GM12878 (cell line): Measurements from ENCODE around the gene CD300E. TPM values are rescaled to one million over a fixed set of nuclear protein-coding genes. Genes with fewer than 3 reads are reported as not detected.

Source experiments
- ATAC-seq: fragments of 200-7000 bp; cut with Tn5 transposase; 3 replicates; pipeline ENCODE4 v1.9.1; 2020; ENCODE audit warnings: mild to moderate bottlenecking, moderate library complexity
- BruUV-seq: library from RNA; stranded (reverse); fragments of 400-500 nt; replicated peaks from 2 replicates; lab custom pipeline; 2021; lab: Mats Ljungman, UMichigan
- CTCF ChIA-PET: fragments of 300-600 bp; sonication (Branson Sonifier 250); formaldehyde crosslinking; extraction: SDS; loops from one replicate; lab custom pipeline; 2021; ENCODE audit warnings: inconsistent platforms; lab: Yijun Ruan, JAX
- POLR2A ChIA-PET: fragments of 350-600 bp; formaldehyde crosslinking; extraction: SDS; loops from one replicate; lab custom pipeline; 2021; ENCODE audit warnings: inconsistent platforms; lab: Charles Lee
- RAD21 ChIA-PET: fragments of 300-600 bp; sonication (Branson Sonifier 250); formaldehyde crosslinking; loops from one replicate; lab custom pipeline; 2023; ENCODE audit warnings: antibody characterized with exemption; ENCODE audit not compliant: unreplicated experiment; lab: Charles Lee
- SMC1A ChIA-PET: fragments of 300-600 bp; sonication (Branson Sonifier 250); formaldehyde crosslinking; loops from one replicate; lab custom pipeline; 2023; ENCODE audit not compliant: unreplicated experiment, uncharacterized antibody; lab: Charles Lee
- DNase-seq: peaks from one replicate; pipeline ENCODE4 v3.0.0-alpha.2; 2011; ENCODE audit warnings: low read depth, low spot score
- FAIRE-seq: peaks from 3 replicates; lab custom pipeline; 2011; peaks lifted over from hg19 to GRCh38; lab: Jason Lieb, UNC
- H2AFZ ChIP-seq: 2 replicates; pipeline ENCODE4 v1.6.0; 2011; ENCODE audit warnings: low read depth, low read length, control low read depth; ENCODE audit not compliant: control insufficient read depth
- H3K27ac ChIP-seq: 2 replicates; pipeline ENCODE4 v1.5.1; 2011; ENCODE audit warnings: control low read depth; ENCODE audit not compliant: control insufficient read depth, insufficient read depth
- H3K27me3 ChIP-seq, 2 experiments: replicated peaks in 1 of 2; 2 replicates each; pipeline versions ENCODE4 v1.6.0 to v1.6.1; 2011; ENCODE audit warnings: low read length in 1 of 2; ENCODE audit not compliant: control insufficient read depth in 2 of 2, insufficient read depth in 2 of 2
- H3K36me3 ChIP-seq, 2 experiments: 2 replicates each; pipeline ENCODE4 v1.5.1; 2011; ENCODE audit warnings: low read length in 1 of 2; ENCODE audit not compliant: control insufficient read depth in 2 of 2, insufficient read depth in 2 of 2
- H3K4me1 ChIP-seq: 2 replicates; pipeline ENCODE4 v1.6.1; 2011; ENCODE audit warnings: mild to moderate bottlenecking, low read length, moderate library complexity, mixed read lengths; ENCODE audit not compliant: control insufficient read depth, insufficient read depth
- H3K4me2 ChIP-seq: 2 replicates; pipeline ENCODE4 v1.6.0; 2011; ENCODE audit warnings: control low read depth; ENCODE audit not compliant: control insufficient read depth, insufficient read depth
- H3K4me3 ChIP-seq: fragments of 200-600 bp; sonication (generic); 2 replicates; pipeline ENCODE4 v1.5.1; 2016
- H3K79me2 ChIP-seq: 2 replicates; pipeline ENCODE4 v1.6.0; 2011; ENCODE audit warnings: low read length; ENCODE audit not compliant: control insufficient read depth, insufficient read depth
- H3K9ac ChIP-seq: 2 replicates; pipeline ENCODE4 v1.8.0; 2011; ENCODE audit warnings: low read length, control low read depth, mixed read lengths; ENCODE audit not compliant: control insufficient read depth, insufficient read depth
- H3K9me3 ChIP-seq: replicated peaks from 3 replicates; pipeline ENCODE4 v1.5.1; 2011; ENCODE audit warnings: mild to moderate bottlenecking, low read length; ENCODE audit not compliant: control insufficient read depth, insufficient read depth
- H4K20me1 ChIP-seq: 2 replicates; pipeline ENCODE4 v1.6.0; 2011; ENCODE audit not compliant: control insufficient read depth, insufficient read depth
- CHD2 ChIP-seq: IDR thresholded peaks from 2 replicates; pipeline ENCODE4 v1.6.1; 2011; ENCODE audit warnings: low read depth, low read length, improper control_type of control experiment, borderline replicate concordance
- ESRRA ChIP-seq: IDR thresholded peaks from 2 replicates; pipeline ENCODE4 v1.6.1; 2012; ENCODE audit warnings: mild to moderate bottlenecking, low read length, improper control_type of control experiment
- HCFC1 ChIP-seq: fragments of 150-350 bp; IDR thresholded peaks from 2 replicates; pipeline ENCODE4 v1.6.1; 2014; ENCODE audit warnings: low read length
- LARP7 ChIP-seq: fragments of 450-650 bp; IDR thresholded peaks from 2 replicates; pipeline ENCODE4 v1.6.1; 2017; ENCODE audit warnings: mild to moderate bottlenecking
- MYB ChIP-seq: fragments of 150-350 bp; IDR thresholded peaks from 2 replicates; pipeline ENCODE4 v1.6.1; 2014; ENCODE audit warnings: mild to moderate bottlenecking, low read depth, low read length, borderline replicate concordance
- NFYA ChIP-seq: IDR thresholded peaks from 2 replicates; pipeline ENCODE4 v1.6.1; 2011; ENCODE audit warnings: low read depth, mild to moderate bottlenecking, low read length, improper control_type of control experiment, borderline replicate concordance
- POLR2AphosphoS5 ChIP-seq: IDR thresholded peaks from 2 replicates; pipeline ENCODE4 v1.6.1; 2011; ENCODE audit warnings: mild to moderate bottlenecking, low read length, inconsistent platforms
- YY1 ChIP-seq: IDR thresholded peaks from 2 replicates; pipeline ENCODE4 v1.6.1; 2011; ENCODE audit warnings: low read depth, mild to moderate bottlenecking, low read length
- WGBS: methylation state at CpG from one replicate; pipeline ENCODE4 v1.1.6; 2016; ENCODE audit warnings: low lambda C conversion rate; ENCODE audit not compliant: insufficient replicate concordance, insufficient coverage; ENCODE audit errors: missing lambda C conversion rate; 5-methylcytosine and 5-hydroxymethylcytosine counted together
- in situ Hi-C: fragments of 300-500 bp; cut with MboI; formaldehyde crosslinking; loops from 9 replicates; pipeline ENCODE4 v1.14.3; 2018; ENCODE audit warnings: mixed read lengths
- intact Hi-C: fragments of 100-400 bp; cut with micrococcal nuclease; formaldehyde crosslinking; loops from one replicate; pipeline ENCODE4 v1.14.2; 2022; ENCODE audit not compliant: unreplicated experiment
- polyA plus RNA-seq, 11 experiments: library from polyadenylated mRNA; depleted of rRNA in 4 of 11; unstranded in 6 of 11; stranded (reverse) in 5 of 11; fragments of >200 nt; fragmentation: Nextera tagmentation in 4 of 11; fragmentation: Illumina TruSeq in 1 of 11; extraction: Ambion mirVana in 4 of 11; extraction: Trizol in 1 of 11; gene quantifications; 1 replicate in 1 of 11; 2 replicates in 10 of 11; pipeline versions ENCODE4 v1.2.1 to v1.2.3, GENCODE V29; 2011 to 2016; ENCODE audit warnings: inconsistent platforms in 2 of 11, missing spikeins in 2 of 11, low read depth in 1 of 11
- total RNA-seq, 4 experiments: library from RNA; depleted of rRNA in 3 of 4; stranded (reverse); fragments of >200 nt in 3 of 4; fragmentation: Illumina TruSeq in 1 of 4; extraction: Trizol in 1 of 4; gene quantifications; 2 replicates each; pipeline versions ENCODE4 v1.2.1 to v1.2.3, GENCODE V29; 2013 to 2021
- TF ChIP-seq, protein P1 (sequence below): IDR thresholded peaks from 2 replicates; pipeline ENCODE4 v1.6.1; 2012; ENCODE audit warnings: mild to moderate bottlenecking, low read depth, low read length
- TF ChIP-seq, protein P2 (sequence below): IDR thresholded peaks from 2 replicates; pipeline ENCODE4 v1.6.1; 2011; ENCODE audit warnings: borderline replicate concordance, low read depth, mild to moderate bottlenecking, moderate library complexity, mixed read lengths, low read length; ENCODE audit not compliant: insufficient read depth; ENCODE audit errors: extremely low read length
- TF ChIP-seq, protein P3 (sequence below): IDR thresholded peaks from 2 replicates; pipeline ENCODE4 v1.6.1; 2012; ENCODE audit warnings: low read depth, low read length, improper control_type of control experiment

The CD300E gene
- total and polyA plus RNA-seq, 10 of the 15 experiments (the other 5 are each of a cell fraction or from before 2014, with no cell fraction given), result not detected

DNA sequence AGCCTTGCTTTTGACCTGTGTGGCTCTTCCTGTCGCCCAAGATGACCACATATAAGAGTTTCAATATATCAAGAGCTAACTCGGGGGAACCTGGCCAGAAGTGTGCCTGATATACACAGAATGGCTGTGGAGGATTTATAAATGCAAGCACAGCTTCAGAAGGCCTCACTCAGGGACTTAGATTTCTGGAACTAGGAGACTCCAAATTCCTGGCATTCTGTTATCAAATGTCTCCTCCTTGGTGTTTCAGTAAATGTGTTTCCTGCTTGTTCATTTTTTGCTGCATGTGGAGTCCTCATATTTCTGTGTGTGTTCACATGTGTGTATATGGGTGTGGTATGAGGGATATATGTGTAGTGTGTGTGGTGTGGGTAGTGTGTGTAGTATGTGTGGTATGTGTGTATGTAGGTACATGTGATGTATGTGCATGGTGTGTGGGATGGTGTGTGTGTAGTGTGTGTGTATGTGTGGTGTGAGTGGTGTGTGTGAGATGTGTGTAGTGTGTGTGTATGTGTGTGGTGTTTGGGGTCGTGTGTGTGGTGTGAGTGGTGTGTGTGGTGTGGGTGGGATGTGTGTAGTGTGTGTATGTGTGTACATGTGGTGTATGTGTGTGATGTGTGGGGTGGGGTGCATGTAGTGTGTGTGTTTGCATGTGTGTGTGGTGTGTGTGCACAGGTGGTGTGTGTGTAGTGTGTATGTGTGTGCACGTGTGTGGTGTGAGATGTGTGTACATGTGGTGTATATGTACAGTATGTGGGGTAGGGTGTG is 55.2 kb downstream of the CD300E start:
- no peaks in the 10 kb centered on the region for H3K79me2 ChIP-seq
- no peak overlapping the region for H3K27ac ChIP-seq
- POLR2A ChIA-PET, result no interaction called here
- 18% methylated on average over 4 of the region's 4 CpGs for WGBS
- no TSS peak for BruUV-seq
- ATAC-seq, result no peak
- H3K9ac ChIP-seq, result no peak overlapping the region
- no peaks in the 10 kb centered on the region for H3K36me3 ChIP-seq
- no peak overlapping the region for H3K4me3 ChIP-seq
- no peak for TF ChIP-seq POLR2AphosphoS5
- no peak for TF ChIP-seq HCFC1
- TF ChIP-seq LARP7, result no peak
- TF ChIP-seq NFYA, result no peak
- no peak for TF ChIP-seq ESRRA
- no peak for TF ChIP-seq CHD2
- TF ChIP-seq, protein P1, sequence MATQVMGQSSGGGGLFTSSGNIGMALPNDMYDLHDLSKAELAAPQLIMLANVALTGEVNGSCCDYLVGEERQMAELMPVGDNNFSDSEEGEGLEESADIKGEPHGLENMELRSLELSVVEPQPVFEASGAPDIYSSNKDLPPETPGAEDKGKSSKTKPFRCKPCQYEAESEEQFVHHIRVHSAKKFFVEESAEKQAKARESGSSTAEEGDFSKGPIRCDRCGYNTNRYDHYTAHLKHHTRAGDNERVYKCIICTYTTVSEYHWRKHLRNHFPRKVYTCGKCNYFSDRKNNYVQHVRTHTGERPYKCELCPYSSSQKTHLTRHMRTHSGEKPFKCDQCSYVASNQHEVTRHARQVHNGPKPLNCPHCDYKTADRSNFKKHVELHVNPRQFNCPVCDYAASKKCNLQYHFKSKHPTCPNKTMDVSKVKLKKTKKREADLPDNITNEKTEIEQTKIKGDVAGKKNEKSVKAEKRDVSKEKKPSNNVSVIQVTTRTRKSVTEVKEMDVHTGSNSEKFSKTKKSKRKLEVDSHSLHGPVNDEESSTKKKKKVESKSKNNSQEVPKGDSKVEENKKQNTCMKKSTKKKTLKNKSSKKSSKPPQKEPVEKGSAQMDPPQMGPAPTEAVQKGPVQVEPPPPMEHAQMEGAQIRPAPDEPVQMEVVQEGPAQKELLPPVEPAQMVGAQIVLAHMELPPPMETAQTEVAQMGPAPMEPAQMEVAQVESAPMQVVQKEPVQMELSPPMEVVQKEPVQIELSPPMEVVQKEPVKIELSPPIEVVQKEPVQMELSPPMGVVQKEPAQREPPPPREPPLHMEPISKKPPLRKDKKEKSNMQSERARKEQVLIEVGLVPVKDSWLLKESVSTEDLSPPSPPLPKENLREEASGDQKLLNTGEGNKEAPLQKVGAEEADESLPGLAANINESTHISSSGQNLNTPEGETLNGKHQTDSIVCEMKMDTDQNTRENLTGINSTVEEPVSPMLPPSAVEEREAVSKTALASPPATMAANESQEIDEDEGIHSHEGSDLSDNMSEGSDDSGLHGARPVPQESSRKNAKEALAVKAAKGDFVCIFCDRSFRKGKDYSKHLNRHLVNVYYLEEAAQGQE, result no peak
- TF ChIP-seq, protein P2, sequence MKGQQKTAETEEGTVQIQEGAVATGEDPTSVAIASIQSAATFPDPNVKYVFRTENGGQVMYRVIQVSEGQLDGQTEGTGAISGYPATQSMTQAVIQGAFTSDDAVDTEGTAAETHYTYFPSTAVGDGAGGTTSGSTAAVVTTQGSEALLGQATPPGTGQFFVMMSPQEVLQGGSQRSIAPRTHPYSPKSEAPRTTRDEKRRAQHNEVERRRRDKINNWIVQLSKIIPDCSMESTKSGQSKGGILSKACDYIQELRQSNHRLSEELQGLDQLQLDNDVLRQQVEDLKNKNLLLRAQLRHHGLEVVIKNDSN, result no peak
- TF ChIP-seq, protein P3, sequence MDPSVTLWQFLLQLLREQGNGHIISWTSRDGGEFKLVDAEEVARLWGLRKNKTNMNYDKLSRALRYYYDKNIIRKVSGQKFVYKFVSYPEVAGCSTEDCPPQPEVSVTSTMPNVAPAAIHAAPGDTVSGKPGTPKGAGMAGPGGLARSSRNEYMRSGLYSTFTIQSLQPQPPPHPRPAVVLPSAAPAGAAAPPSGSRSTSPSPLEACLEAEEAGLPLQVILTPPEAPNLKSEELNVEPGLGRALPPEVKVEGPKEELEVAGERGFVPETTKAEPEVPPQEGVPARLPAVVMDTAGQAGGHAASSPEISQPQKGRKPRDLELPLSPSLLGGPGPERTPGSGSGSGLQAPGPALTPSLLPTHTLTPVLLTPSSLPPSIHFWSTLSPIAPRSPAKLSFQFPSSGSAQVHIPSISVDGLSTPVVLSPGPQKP, result no peak
- no peak for TF ChIP-seq YY1
- TF ChIP-seq MYB, result no peak
- H3K4me2 ChIP-seq, result no peak overlapping the region
- in situ Hi-C loops (no loop called here), intact Hi-C loops (loop anchor here (5.0 kb wide), 1 partner anchor 79 kb away; no protein-coding TSS in a partner anchor)
- DNase-seq, result no peak
- CTCF ChIA-PET, result interaction anchor here (2.3 to 3.8 kb wide), 3 partner anchors 32 to 169 kb away, joined by 10 to 34 read pairs (median 28); partner anchors contain the start of gene RAB37
- no peaks in the 10 kb centered on the region for H4K20me1 ChIP-seq
- H3K4me1 ChIP-seq, result no peaks in the 10 kb centered on the region
- H2AFZ ChIP-seq, result no peak overlapping the region
- no peaks in the 10 kb centered on the region for H3K9me3 ChIP-seq
- H3K27me3 ChIP-seq, result peaks cover 0 to 3% of the 10 kb centered on the region in 2 experiments; a peak in 1 of 4 replicates
- SMC1A ChIA-PET, result interaction anchor here (1.5 to 2.4 kb wide), 2 partner anchors 67 to 169 kb away, joined by 3 to 11 read pairs; partner anchors contain the start of gene RAB37
- RAD21 ChIA-PET, result interaction anchor here (2.8 kb wide), 1 partner anchor 89 kb away, joined by 17 read pairs; no protein-coding TSS in a partner anchor
- FAIRE-seq, result peak; percentile 7
